HL-60 (cell line): ENCODE data around the gene CD160.
"Not testable (repeated sequence)": the region's sequence is repeated elsewhere in the genome, so short reads cannot be mapped to it uniquely, and the experiment has no call there.

Source experiments
- DNase-seq, 2 experiments: peaks; one replicate each; pipeline ENCODE4 v3.0.0-alpha.2; 2010 to 2020; ENCODE audit warnings: low read depth in 1 of 2, low spot score in 1 of 2
- H3K27ac ChIP-seq: fragments of 250-450 bp; sonication (Bioruptor Pico); replicated peaks from 2 replicates; pipeline ENCODE4 v1.5.1; 2020; ENCODE audit warnings: mild to moderate bottlenecking, moderate library complexity
- H3K27me3 ChIP-seq: fragments of 250-450 bp; sonication (Bioruptor Pico); 2 replicates; pipeline ENCODE4 v1.5.1; 2021; ENCODE audit warnings: mild to moderate bottlenecking, moderate library complexity; ENCODE audit not compliant: insufficient read depth, poor library complexity, severe bottlenecking
- H3K4me3 ChIP-seq: replicated peaks from 2 replicates; pipeline ENCODE4 v1.5.1; 2011; ENCODE audit warnings: mild to moderate bottlenecking, control low read depth, low read length; ENCODE audit not compliant: insufficient read depth
- CTCF ChIP-seq: IDR thresholded peaks from one replicate; pipeline ENCODE4 v1.5.1; 2011; ENCODE audit warnings: low read length, control low read depth, inconsistent platforms; ENCODE audit not compliant: insufficient read depth
- GABPA ChIP-seq: IDR thresholded peaks from 2 replicates; pipeline ENCODE4 v1.6.1; 2012; ENCODE audit warnings: low read depth
- POLR2AphosphoS5 ChIP-seq: IDR thresholded peaks from 2 replicates; pipeline ENCODE4 v1.6.1; 2012; ENCODE audit warnings: low read depth
- REST ChIP-seq: IDR thresholded peaks from 2 replicates; pipeline ENCODE4 v1.6.1; 2012; ENCODE audit warnings: low read depth; ENCODE audit not compliant: insufficient replicate concordance
- SPI1 ChIP-seq: IDR thresholded peaks from 2 replicates; pipeline ENCODE4 v1.6.1; 2012; ENCODE audit warnings: low read depth, mild to moderate bottlenecking, borderline replicate concordance

The CD160 gene

GRCh38 chr1:145720878-145721671 is 1.8 kb downstream of the CD160 start:
- peak; percentile 21 to 46 for DNase-seq
- Histone ChIP-seq H3K27me3 (no peaks in the 10 kb centered on the region), H3K4me3 (peak overlapping the region; percentile 16), H3K27ac (no peak overlapping the region)
- TF ChIP-seq POLR2AphosphoS5 (no peak), CTCF (peak; percentile 58), REST (no peak), SPI1 (no peak), GABPA (no peak)

GRCh38 chr1:145726193-145726592 is 6.9 kb downstream of the CD160 start:
- not testable (repeated sequence) for H3K27ac ChIP-seq, H3K27me3 ChIP-seq

GRCh38 chr1:145729196-145729595 is 9.9 kb downstream of the CD160 start:
- no peaks in the 10 kb centered on the region for H3K27me3 ChIP-seq
- H3K4me3 ChIP-seq: no peak overlapping the region
- DNase-seq: no peak
- no peak overlapping the region for H3K27ac ChIP-seq
- TF ChIP-seq GABPA: no peak

More at GRCh38 chr1:145726193-145726592, 6.9 kb downstream of the CD160 start:
- not testable (repeated sequence) for H3K4me3 ChIP-seq, DNase-seq

GRCh38 chr1:145729666-145730436 is 10.6 kb downstream of the CD160 start:
- no peak overlapping the region for H3K27ac ChIP-seq
- H3K4me3 ChIP-seq: no peak overlapping the region
- TF ChIP-seq REST (no peak), GABPA (no peak), SPI1 (no peak), POLR2AphosphoS5 (no peak), CTCF (no peak)
- no peaks in the 10 kb centered on the region for H3K27me3 ChIP-seq
- DNase-seq: no peak
